Measurements from ENCODE around the gene CCDC102B.
"Not testable (repeated sequence)": the region's sequence is repeated elsewhere in the genome, so short reads cannot be mapped to it uniquely, and the experiment has no call there.

The CCDC102B gene

GRCh38 chr18:68984342-68984741, 186.5 kb downstream of the CCDC102B start:
- DNase-seq: no peak

DNA sequence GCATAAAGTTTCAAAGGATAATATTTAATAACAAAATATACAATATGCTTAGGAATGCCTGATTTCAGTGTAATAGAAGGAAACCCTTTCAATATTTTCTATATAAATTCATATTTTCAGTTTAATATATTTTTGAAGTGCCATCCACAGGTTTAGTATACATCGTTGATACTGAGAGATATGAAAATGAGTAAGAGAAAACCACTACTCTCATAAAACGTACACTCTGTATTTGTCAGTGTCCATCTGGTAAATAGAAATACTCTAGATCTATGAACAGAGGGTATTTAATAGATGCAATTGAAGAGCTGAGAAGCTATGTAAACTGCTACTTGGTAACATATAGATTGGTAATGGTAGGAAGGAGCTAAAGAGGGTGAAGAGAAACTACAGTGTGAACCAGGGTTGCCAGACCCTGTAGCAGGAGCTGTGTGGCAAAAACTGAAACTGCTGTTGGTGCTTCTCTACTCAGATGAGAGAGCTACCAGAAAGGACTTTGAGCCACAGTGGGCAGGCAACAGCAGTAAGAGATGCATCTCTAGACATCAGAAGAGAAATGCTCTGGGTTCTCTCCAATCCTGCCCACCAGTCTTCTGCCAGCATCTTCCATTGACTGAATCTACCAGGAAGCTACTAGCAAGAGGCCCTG, 187.4 kb downstream of the CCDC102B start:
- no peak for DNase-seq

DNA sequence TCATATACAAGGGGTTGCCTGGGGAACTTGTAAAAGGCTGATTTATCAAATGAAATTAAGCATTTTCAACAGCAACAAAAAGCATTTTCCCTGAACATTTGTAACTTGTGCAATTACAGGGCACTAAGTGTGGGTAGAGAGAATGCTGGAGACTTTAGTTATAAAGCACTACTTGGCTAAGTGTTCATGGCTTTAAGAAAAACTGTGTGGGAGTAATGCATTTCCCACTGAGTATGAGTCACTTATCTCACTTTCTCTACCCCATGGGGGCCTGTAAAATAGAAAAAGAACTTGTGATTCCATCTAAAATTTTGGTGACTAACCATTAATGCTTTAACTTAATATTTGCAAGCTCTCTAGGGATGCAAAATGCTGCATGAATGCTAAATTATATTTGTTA, 193.4 kb downstream of the CCDC102B start:
- no peak for DNase-seq

- no peak for DNase-seq
Measured at GRCh38 chr18:68992719-68993482, 195.0 kb downstream of the CCDC102B start.

- DNase-seq: no peak
Measured at GRCh38 chr18:68995675-68996074, 197.8 kb downstream of the CCDC102B start.

- no peak for DNase-seq
Measured at GRCh38 chr18:68997845-68998244, 200.0 kb downstream of the CCDC102B start.

DNA sequence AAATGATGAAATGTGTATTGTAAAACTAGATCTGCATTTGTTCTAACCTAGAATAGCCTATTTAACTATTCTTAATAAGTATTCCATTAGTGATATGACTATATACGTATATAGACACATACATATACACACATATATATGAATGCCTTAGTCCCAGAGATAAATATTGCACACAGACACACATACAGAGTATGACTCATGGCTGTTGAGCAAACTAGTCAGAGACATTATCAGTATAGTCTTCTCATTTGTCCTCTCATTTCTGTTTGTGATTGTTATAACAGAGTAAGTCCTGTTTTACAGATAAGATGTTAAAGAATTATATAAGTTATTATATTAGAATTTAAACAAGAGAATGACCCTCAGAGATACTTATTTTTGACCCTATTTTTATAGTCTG, 202.5 kb downstream of the CCDC102B start:
- no peak for DNase-seq

DNA sequence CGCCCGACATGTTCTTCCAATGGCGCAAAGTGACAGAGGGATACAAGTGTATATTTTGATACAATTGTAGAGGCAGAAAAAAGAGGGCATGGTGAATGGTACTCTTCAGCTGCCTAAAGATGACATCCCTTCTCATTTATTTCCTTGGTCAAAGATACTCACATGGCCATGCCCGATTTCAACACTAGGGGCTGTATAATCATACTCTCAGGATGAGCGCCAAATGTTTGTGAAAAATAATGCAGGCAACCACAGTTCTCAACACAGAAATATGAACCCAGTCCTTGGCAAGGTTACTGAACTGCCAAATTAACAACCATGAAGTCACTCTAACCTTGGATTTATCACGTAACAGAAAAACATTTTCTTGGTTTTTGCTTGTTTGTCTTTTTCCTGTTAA, 204.4 kb downstream of the CCDC102B start:
- DNase-seq: no peak

DNA sequence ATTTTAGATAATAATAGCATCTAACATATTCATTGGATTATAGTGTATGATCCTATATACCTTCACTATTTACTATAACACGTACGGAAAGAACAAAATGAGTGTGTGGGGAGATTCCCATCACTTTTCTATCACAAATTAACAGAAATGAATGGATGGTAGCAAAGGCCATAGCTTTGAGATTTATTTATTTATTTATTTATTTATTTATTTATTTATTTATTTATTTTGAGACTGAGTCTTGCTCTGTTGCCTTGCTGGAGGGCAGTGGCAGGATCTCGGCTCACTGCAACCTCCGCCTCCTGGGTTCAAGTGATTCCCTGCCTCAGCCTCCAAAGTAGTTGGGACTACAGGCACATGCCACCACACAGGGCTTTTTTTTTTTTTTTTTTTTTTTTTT, 208.3 kb downstream of the CCDC102B start:
- DNase-seq: not testable (repeated sequence)

DNA sequence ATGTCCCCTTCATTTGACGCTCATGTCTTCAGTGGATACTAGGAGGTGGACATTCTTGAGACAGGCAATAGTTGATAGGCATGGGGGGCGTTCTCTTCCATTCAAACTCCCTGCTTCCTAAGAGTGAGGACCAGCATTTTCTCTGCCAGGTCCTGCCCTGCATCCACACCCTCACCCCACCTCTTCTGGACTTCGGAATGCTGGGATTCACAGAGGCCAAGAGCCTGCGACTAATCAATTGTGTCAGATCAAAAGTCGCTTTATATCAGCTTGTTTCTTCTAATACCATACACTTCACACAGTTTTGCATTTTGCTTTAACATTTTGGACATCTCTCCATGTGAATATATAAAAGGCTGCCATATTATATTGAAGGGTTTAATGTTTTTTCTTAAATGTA, 210.7 kb downstream of the CCDC102B start:
- DNase-seq: no peak

- no peak for DNase-seq
Measured at GRCh38 chr18:69021211-69021805, 223.4 kb downstream of the CCDC102B start.

DNA sequence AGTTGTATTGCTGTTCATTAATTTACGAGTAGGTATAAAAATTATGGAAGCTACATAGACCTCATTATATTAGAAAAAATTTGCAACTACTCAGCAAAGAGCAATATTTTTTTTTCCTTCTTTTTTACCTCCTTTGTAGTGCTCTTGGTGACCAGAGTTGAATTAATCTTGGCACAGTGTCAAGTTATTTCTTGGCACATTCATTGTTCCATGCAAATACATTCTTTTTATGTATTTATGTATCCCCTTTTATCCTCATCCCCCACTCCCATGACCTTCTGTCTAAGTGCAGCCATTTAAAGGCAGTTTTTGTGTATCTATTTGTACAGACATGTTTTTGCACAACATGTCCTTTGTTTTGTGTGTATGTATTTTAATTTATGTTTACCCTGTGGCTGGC, 224.5 kb downstream of the CCDC102B start:
- DNase-seq: no peak

GRCh38 chr18:69031571-69031970, 233.7 kb downstream of the CCDC102B start:
- no peak for DNase-seq

GRCh38 chr18:69032009-69032408, 234.1 kb downstream of the CCDC102B start:
- DNase-seq: no peak

DNA sequence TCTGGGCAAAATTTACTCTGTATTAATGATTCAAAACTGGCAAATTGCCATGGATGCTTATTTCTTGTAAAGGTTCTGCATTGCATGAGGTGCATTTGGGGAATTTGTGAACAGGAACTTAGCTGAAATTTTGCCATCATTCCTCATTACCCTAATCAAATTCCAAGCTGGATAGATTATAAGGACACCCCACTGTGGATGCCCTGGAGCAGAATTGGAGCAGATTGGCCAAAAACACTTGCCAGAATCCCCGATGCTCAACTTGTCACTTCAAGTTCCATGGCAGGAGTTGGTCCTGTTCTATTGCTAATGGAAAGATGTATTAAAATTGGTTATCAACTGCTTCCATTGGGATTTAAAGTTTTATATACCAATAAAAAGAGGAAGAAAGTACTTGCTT, 237.9 kb downstream of the CCDC102B start:
- no peak for DNase-seq

DNA sequence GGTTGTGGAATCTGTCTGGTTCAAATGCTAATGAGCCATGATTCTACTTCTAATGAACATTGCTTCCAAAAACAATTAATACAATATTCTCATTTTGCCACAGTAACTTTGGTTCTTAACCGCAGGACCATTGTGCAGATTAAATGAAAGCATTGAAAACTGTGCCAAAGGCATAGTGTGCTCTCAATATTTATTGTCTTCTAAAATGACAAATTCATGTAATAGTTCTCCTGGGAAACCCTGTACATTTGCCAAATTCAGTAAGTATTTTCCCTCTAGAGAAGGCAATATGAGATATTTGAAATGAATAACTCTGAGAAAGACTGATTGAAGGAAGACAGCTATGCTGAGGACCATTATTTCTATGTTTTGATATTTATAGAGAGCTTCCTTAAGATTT, 246.3 kb downstream of the CCDC102B start:
- DNase-seq: no peak

- DNase-seq: no peak
Measured at GRCh38 chr18:69064063-69064462, 266.2 kb downstream of the CCDC102B start.

- DNase-seq: no peak
Measured at GRCh38 chr18:69067048-69067447, 269.2 kb downstream of the CCDC102B start.

GRCh38 chr18:69071680-69072079, 273.8 kb downstream of the CCDC102B start:
- DNase-seq: no peak

- DNase-seq: no peak
Measured at GRCh38 chr18:69081846-69082245, 284.0 kb downstream of the CCDC102B start.

DNA sequence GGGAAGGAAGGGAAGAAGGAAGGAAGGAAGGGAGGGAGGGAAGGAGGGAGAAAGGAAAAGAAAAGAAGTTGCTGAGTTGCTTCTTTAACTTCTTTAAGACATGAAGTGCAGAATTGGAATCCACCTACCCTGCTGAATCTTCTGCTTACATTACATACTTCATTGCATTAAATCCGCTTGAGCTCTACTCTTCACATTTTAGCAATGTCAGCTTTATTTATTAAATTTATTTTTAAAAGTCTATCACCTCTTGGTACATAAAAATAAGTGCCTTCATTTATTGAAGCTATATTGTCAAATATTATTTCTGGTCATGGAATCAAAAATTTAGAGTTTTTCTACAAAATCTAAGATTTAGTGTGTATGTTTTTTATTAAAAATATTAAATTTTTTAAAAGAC, 284.6 kb downstream of the CCDC102B start:
- no peak for DNase-seq

DNA sequence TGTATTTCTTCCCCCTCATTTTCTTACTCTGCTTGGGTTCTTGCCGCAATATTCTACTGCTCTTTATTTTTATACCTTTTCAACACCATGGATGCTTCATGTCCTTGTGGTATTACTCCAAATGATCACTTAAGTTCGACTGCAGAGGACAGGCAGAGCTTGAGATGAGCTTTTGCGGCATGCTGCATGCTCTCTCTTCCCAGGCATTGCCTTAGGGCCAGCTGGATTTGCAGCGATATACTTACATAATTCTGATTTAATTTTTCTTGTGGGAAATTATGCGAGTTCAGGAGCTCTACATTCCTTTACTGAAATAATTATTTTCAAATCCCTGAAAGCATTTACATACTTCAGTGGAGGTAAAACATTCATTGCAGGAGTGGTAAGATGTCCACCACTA, 288.1 kb downstream of the CCDC102B start:
- no peak for DNase-seq

- DNase-seq: no peak
Measured at GRCh38 chr18:69088973-69089372, 291.1 kb downstream of the CCDC102B start.

GRCh38 chr18:69097349-69097748, 299.5 kb downstream of the CCDC102B start:
- no peak for DNase-seq
